HCT116 (cell line): ENCODE measurements around the gene SMIM10L2A.

ENCODE experiments used
- ATF3 ChIP-seq: IDR thresholded peaks from 2 replicates; pipeline ENCODE4 v1.6.1; 2012
- CEBPB ChIP-seq: IDR thresholded peaks from 2 replicates; pipeline ENCODE4 v1.6.1; 2012; ENCODE audit warnings: low read depth
- CTCF ChIP-seq, 3 experiments: fragments of 200-600 bp in 1 of 3; sonication (generic) in 1 of 3; IDR thresholded peaks in 2 of 3; conservative IDR thresholded peaks in 1 of 3; 2 replicates each; pipeline ENCODE4 v1.5.1; 2012 to 2017; ENCODE audit warnings: low read depth in 2 of 3, low read length in 2 of 3, antibody characterized with exemption in 1 of 3, borderline replicate concordance in 1 of 3, control low read depth in 1 of 3, mild to moderate bottlenecking in 1 of 3, mixed read lengths in 1 of 3, mixed run types in 1 of 3, moderate library complexity in 1 of 3; ENCODE audit not compliant: insufficient read depth in 1 of 3
- EZH2 ChIP-seq: fragments of 200-600 bp; sonication (generic); IDR thresholded peaks from 2 replicates; pipeline ENCODE4 v1.6.1; 2017; ENCODE audit warnings: antibody characterized with exemption, mixed run types
- FOSL1 ChIP-seq: IDR thresholded peaks from 2 replicates; pipeline ENCODE4 v1.6.1; 2012; ENCODE audit warnings: low read depth
- JUND ChIP-seq: IDR thresholded peaks from 2 replicates; pipeline ENCODE4 v1.6.1; 2012
- POLR2A ChIP-seq: IDR thresholded peaks from 2 replicates; pipeline ENCODE4 v1.7.0; 2011; ENCODE audit warnings: borderline replicate concordance; ENCODE audit not compliant: insufficient read depth, insufficient read length; ENCODE audit errors: extremely low read depth
- POLR2AphosphoS5 ChIP-seq: IDR thresholded peaks from 2 replicates; pipeline ENCODE4 v1.6.1; 2011; ENCODE audit warnings: mild to moderate bottlenecking, low read depth, low read length, moderate library complexity
- SIN3A ChIP-seq: IDR thresholded peaks from 2 replicates; pipeline ENCODE4 v1.6.1; 2012; ENCODE audit warnings: low read depth
- TF ChIP-seq, protein P1 (sequence below): IDR thresholded peaks from 2 replicates; pipeline ENCODE4 v1.6.1; 2012; ENCODE audit warnings: low read depth

DNA sequence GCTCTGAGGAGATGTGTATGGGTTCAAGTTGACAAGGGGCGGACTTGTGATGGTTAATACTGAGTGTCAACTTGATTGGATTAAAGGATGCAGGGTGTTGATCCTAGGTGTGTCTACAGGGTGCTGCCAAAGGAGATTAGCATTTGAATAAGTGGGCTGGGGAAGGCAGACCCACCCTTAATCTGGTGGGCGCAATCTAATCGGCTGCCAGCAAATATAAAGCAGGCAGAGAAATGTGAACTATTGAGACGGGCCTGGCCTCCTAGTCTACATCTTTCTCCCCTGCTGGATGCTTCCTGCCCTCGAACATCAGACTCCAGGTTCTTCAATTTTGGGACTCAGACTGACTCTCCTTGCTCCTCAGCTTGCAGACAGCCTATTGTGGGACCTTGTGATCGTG lies 26.7 kb upstream of the SMIM10L2A start:
- TF ChIP-seq JUND: no peak
- TF ChIP-seq CTCF (IDR thresholded peaks at IDR 0.05 in 2 of 3, conservative IDR thresholded peaks at IDR 0.05 in 1 of 3; ENCODE audit: borderline replicate concordance in 1 of 3, insufficient read depth in 1 of 3, low read depth in 2 of 3, low read length in 2 of 3): no peak
- TF ChIP-seq POLR2A: no peak
- TF ChIP-seq, protein P1, sequence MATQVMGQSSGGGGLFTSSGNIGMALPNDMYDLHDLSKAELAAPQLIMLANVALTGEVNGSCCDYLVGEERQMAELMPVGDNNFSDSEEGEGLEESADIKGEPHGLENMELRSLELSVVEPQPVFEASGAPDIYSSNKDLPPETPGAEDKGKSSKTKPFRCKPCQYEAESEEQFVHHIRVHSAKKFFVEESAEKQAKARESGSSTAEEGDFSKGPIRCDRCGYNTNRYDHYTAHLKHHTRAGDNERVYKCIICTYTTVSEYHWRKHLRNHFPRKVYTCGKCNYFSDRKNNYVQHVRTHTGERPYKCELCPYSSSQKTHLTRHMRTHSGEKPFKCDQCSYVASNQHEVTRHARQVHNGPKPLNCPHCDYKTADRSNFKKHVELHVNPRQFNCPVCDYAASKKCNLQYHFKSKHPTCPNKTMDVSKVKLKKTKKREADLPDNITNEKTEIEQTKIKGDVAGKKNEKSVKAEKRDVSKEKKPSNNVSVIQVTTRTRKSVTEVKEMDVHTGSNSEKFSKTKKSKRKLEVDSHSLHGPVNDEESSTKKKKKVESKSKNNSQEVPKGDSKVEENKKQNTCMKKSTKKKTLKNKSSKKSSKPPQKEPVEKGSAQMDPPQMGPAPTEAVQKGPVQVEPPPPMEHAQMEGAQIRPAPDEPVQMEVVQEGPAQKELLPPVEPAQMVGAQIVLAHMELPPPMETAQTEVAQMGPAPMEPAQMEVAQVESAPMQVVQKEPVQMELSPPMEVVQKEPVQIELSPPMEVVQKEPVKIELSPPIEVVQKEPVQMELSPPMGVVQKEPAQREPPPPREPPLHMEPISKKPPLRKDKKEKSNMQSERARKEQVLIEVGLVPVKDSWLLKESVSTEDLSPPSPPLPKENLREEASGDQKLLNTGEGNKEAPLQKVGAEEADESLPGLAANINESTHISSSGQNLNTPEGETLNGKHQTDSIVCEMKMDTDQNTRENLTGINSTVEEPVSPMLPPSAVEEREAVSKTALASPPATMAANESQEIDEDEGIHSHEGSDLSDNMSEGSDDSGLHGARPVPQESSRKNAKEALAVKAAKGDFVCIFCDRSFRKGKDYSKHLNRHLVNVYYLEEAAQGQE: no peak
- TF ChIP-seq SIN3A: no peak
- no peak for TF ChIP-seq FOSL1
- no peak for TF ChIP-seq POLR2AphosphoS5
- TF ChIP-seq ATF3: no peak
- TF ChIP-seq EZH2: no peak
- TF ChIP-seq CEBPB: no peak
